Fibroblast of skin of abdomen (primary cell): ENCODE data around the gene TNK1.

ENCODE experiments used
- DNase-seq: peaks from one replicate; pipeline ENCODE4 v3.0.0-alpha.2; 2013

Gene TNK1

DNA sequence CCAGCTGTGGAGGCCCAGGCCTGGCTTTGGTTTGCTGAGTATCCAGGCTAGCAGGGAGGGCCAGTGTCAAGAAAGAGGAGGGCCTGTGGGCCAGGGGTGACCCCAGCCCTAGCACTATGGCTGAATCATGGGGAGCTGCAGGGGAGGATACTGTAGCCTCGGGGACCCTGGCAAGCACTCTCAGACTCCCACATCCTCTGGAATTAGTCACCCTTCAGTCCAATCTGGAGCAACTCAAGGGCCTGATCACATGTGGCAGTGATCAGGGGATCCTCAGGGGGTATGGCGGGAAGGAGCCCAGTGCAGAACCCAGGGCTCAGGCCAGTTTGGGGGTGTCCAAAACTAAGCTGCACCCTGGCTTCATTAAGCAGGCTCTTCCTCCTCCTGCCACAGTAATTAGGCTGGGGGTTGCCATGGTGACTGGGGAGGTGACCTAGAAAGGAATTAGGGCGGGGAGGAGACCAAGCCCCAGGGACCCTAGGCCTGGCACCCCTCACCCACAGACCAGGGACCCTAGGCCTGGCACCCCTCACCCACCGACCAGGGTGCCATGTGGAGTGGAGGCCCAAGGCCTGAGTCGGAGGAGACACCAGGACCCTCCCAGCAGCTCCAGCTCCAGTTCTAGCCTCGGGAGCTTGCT, 32.6 kb downstream of the TNK1 start:
- peak; percentile 41 for DNase-seq

DNA sequence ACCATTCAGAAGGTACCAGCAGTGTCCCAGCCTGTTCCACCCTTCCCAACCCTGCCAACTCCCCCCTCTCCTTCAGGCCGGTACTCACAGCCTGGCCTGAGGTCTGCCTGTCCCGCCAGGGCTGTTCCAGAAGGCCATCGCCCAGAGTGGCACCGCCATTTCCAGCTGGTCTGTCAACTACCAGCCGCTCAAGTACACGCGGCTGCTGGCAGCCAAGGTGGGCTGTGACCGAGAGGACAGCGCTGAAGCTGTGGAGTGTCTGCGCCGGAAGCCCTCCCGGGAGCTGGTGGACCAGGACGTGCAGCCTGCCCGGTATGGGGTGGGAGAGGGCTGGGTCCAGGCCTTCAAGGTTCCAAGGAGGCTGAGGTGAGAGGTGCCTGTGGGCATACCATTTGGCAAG, 33.9 kb downstream of the TNK1 start:
- DNase-seq, result no peak

DNA sequence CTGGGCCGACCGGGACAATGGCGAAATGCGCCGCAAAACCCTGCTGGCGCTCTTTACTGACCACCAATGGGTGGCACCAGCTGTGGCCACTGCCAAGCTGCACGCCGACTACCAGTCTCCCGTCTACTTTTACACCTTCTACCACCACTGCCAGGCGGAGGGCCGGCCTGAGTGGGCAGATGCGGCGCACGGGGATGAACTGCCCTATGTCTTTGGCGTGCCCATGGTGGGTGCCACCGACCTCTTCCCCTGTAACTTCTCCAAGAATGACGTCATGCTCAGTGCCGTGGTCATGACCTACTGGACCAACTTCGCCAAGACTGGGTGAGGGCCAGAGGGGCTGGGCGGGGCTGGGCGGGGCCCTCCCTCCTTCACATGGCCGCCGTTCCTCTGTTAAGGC, 34.9 kb downstream of the TNK1 start:
- no peak for DNase-seq

DNA sequence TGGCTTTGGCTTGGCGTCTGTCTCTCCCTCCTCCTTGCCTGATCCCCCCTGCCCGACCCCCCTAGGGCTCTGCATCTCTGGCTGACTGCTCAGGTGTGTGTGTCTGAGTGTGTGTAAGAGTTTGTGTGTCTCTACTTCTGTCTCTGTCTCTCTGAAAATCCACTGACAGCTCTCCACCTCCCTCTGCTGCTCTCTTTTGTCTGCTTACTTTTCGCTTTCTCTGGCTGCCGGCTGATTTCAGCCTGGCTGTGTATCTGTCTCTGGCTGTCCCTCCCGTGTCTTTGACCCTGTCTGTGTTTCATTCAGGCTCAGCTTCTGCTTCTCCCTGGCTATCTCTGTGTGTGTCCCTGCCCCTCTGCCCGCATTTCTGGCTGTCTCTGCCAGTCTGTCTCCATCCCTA, 35.4 kb downstream of the TNK1 start:
- DNase-seq, result no peak

DNA sequence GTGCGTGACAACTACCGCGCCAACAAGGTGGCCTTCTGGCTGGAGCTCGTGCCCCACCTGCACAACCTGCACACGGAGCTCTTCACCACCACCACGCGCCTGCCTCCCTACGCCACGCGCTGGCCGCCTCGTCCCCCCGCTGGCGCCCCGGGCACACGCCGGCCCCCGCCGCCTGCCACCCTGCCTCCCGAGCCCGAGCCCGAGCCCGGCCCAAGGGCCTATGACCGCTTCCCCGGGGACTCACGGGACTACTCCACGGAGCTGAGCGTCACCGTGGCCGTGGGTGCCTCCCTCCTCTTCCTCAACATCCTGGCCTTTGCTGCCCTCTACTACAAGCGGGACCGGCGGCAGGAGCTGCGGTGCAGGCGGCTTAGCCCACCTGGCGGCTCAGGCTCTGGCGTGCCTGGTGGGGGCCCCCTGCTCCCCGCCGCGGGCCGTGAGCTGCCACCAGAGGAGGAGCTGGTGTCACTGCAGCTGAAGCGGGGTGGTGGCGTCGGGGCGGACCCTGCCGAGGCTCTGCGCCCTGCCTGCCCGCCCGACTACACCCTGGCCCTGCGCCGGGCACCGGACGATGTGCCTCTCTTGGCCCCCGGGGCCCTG, 36.3 kb downstream of the TNK1 start:
- no peak for DNase-seq

DNA sequence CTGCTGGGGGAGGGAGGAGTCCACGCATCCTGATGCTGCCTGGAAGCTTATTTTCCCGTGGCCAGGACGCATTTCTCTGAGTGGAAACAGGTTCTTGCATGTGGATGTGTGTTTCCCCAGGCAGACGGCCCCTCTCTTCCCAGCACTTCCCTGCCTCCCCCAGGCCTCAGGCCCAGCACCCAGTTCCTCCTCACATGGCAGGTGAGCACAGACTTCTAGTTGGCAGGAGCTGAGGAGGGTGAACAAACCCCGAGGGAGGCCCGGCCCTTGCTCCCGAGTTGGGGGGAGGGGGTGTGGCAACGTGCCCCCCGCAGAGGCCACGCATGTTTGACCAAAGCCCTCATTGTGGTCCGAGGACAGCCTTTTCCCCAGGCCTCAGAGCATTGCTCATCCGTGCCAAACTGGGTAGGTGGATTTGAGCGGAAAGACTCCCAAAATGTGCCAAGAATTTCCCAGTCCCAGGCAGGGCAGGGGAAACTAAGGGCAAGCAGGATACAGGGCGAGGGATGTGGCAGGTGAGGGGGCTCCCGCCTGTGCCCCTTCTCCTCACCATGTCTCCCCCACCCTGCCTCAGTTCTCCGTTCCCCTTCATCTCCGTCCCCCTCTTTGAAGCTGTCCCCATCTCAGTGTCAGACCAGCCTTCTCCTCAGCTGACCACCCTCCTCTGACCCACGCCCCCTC, 37.7 kb downstream of the TNK1 start:
- no peak for DNase-seq

DNA sequence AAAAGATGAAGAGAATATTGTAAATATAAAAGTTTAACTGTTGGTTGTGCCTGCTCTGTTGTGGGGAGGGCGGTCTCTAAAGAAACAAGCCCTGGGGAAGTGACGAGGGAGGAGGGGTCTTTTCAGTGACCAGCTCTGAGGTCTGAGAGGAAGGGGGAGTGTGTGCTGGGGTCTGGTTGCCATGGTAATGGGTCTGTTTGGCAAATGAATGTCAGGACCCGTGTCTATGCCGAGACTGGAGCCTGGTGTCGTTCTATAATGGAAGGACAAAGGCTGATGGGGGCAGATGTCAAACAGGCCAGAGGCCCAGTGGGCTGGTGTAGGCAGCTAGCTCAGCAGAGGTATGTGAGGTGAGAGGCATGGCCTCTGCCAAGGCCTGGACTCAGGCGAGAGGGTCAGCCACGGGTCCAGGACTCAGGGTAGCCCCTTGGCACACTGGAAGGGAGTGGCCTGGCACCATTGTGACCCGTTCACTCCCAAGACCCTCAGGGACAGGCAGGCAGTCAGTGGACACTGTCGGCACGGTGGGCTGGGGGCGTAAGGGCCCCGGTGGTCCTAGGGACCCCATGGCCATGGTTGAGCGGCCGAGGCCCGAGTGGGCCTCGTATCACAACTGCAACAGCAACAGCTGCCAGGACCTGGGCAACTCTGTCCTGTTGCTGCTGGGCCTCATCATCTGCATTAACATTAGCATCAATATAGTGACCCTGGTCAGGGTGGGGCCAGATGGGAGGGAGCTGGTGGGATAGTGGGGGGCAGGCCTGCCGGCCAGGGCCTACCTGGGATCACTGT, 39.1 kb downstream of the TNK1 start, which contains the start of gene SPEM1:
TSS of gene SPEM1 (plus strand) at position 506 of the 792 bp plus-strand sequence. CDS start at position 567, 61 bp downstream.
- DNase-seq, result no peak

DNA sequence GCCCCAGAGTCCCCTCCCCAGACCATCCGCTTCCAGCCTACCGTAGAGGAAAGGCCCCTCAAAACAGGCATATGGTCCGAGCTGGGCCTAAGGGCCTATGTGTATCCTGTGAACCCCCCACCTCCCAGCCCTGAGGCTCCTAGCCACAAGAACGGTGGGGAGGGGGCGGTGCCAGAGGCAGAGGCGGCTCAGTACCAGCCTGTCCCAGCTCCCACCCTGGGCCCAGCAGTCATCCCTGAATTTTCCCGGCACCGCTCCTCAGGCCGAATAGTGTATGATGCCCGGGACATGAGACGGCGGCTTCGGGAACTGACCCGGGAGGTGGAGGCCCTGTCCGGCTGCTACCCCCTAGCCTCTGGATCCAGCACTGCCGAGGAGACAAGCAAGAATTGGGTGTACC, 40.3 kb downstream of the TNK1 start:
- DNase-seq, result no peak

DNA sequence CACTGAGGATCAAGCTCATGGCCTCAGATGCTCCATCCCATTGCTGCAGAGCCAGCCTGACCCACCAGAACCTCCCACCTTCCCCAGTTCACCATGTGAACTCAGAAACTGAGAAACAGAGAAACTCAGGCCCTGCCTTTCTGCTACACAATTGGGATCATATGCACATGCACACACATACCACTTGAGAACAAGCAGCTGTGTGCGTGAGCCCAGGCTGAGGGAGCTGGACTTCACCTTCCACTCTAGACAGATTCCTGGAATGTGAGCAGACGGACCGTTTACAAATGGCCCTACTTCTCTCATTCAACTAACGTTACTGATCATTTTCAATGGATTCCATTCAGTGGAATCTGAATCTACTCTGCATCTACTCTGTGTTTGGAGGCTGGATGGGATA, 42.8 kb downstream of the TNK1 start:
- no peak for DNase-seq

DNA sequence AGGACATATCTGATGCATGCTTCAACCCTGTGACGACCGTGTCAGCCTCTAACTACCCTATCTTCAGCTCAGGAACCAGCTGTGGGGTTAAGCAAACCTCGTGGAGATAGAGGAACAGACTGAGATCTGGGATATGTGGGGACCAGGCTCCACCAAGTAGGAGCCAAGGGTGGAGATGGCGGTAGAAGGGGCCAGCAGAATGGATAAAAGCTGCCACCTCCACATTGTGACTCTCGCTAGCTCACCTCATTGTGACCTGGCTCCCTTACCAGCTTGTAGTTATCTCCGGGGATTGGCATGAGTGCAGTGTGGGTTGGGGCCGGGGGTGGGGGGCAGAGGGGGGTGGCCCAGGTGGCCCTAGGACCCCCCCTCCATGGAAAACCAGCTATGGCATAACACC, 44.4 kb downstream of the TNK1 start, which contains the start of gene SPEM2:
TSS of gene SPEM2 (plus strand) at position 301 of the 400 bp plus-strand sequence. CDS start at position 374, 73 bp downstream.
- no peak for DNase-seq

DNA sequence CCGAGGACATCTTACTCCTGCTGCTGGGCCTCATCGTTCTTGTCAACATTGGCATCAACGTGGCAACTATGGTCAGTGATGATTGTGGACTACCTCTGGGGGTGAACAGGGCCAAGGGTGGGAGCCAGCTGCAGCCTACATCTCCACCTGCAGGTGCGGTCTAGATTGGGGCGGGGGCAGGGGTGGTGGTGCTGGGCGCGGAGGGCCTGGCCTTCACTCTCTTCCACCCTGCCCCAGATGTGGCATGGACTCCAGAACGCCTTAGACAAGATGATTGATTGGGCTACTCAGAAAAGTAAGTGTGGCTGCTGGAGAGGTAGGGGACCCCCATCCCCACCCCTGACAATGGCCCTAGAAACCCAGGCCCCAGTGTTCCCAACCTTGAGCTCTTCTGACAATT, 44.9 kb downstream of the TNK1 start:
- DNase-seq, result no peak

DNA sequence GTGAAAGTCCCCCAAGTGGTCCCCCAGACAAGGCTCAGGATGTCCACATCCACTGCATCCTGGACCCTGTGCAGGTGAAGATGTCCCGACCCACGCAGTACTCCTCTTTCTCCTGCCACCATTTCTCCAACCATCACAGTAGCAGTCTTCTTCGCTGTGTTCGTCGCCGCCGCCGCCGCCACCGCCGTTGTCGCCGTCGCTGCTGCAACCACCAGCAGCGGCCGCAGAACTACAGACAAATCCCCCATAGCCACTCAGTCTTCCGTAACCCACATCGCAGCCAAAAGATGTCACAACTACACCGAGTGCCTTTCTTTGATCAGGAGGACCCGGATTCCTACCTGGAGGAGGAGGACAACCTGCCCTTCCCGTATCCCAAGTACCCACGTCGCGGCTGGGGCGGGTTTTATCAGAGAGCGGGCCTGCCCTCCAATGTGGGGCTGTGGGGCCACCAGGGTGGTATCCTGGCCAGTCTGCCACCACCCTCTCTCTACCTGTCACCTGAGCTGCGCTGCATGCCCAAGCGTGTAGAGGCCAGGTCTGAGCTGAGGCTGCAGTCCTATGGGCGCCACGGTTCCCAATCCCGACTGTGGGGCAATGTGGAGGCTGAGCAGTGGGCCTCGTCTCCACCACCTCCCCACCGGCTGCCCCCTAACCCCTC, 45.4 kb downstream of the TNK1 start:
- no peak for DNase-seq

DNA sequence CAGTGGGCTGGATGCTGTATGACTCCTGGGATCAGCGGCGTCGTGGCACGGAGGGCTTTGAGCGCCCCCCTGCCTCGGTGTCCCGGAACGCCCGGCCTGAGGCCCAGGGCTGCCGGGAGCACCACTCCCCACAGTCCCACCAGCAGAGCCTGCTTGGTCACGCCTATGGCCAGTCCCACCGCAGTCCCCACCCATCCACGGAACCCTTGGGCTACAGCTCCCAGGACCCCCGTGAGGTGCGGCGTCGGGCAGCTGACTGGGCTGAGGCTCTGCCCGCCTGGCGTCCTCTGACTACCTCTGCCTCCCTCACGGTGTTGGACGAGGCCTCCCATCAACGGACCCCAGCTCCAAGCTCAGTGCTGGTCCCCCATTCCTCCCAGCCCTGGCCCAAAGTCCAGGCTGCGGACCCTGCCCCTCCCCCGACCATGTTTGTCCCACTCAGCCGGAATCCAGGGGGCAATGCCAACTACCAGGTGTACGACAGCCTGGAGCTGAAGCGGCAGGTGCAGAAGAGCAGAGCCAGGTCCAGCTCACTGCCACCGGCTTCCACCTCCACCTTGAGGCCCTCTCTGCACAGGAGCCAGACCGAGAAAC, 46.1 kb downstream of the TNK1 start:
- DNase-seq, result no peak

DNA sequence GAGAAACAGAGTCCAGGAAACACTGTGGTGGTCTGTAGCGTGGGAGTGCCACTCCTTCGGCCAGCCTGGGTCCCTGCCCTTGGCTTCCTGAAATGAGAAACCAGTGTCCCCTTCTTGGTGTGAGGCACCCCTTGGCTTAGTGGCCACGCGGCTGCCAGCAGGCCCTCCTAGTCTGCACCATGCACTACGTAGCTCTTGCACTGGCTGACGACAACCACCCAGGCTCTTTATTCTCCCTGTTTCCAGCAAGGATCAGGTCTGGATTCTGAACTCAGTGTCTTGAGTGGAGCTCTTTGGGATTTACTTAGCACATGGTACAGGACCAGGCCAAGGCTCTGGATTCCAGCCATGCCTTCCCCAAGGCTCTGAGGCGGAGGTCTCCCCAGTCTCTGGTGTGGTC, 46.7 kb downstream of the TNK1 start:
- DNase-seq, result no peak

DNA sequence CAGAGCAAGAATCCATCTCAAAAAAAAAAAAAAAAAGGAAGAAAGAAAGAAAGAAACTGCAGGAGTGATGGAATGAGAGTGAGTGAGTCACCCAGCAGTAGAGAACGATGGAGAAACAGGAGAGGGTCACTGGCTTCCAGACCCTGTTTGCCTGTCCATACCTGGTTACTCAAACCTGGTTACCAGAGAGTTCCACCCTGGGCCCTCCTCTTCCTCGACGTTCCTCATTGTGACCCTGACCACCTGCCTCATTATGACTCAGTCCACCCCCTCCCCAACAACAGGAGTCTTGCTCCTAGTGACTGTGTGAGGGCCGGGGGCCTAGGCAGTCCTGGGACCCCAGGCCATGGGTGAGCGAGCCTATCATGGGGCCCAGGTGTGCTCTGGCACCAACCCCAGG, 47.7 kb downstream of the TNK1 start, which contains the start of gene SPEM3:
TSS of gene SPEM3 (plus strand) at position 301 of the 400 bp plus-strand sequence. CDS start at position 347, 46 bp downstream.
- DNase-seq, result no peak

DNA sequence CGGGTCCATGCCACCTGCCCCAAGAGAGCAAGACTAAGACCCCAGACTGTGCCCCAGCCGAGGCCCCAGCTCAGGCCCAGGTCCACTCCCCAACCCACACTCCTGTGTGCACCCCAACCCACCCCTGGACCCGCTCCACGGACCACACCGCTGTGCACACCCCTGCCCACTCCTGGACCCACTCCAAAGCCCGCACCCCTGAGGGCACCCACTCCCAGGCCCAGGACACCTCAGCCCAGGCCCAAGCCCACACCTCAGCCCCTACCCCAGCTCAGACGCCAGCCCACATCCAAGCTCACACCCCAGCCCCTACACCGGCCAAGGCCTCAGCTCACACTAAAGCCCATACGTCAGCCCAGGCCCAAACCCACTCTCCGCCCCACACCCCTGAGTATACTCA, 48.8 kb downstream of the TNK1 start:
- no peak for DNase-seq

DNA sequence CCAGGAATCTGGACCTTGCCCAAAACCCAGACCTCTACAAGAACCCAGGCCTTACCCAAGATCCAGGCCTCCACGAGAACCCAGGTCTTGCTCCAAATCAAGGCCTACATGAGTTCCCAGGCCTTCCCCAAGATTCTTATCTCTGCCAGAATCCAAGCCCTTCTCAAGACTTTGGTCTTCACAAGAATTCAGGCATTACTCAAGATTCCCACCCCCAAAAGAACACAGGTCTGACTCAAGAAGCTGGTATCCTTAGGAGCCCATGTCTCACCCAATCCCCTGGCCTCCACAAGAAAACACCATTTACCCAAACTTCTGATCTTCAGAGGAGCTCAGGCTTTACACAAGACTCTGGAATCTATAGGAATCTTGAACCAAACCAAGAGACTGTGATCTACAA, 50.3 kb downstream of the TNK1 start:
- peak; percentile 20 for DNase-seq

DNA sequence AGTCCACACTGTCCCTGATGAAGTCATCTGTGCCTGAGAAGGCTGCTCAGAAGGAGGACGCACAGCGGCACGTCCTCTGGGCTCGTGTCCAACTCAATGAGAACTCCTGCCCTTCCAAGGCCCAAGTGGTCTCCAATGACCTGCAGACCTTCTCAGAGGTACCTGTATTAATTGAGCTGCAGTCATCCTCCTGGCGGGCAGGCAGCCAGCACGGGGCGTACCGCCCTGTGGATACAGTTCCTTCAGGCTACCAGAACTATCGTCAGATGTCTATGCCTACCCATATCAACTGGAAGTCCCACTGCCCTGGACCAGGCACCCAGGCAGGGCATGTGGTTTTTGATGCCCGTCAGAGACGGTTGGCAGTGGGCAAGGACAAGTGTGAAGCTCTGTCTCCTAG, 51.4 kb downstream of the TNK1 start:
- DNase-seq, result no peak

DNA sequence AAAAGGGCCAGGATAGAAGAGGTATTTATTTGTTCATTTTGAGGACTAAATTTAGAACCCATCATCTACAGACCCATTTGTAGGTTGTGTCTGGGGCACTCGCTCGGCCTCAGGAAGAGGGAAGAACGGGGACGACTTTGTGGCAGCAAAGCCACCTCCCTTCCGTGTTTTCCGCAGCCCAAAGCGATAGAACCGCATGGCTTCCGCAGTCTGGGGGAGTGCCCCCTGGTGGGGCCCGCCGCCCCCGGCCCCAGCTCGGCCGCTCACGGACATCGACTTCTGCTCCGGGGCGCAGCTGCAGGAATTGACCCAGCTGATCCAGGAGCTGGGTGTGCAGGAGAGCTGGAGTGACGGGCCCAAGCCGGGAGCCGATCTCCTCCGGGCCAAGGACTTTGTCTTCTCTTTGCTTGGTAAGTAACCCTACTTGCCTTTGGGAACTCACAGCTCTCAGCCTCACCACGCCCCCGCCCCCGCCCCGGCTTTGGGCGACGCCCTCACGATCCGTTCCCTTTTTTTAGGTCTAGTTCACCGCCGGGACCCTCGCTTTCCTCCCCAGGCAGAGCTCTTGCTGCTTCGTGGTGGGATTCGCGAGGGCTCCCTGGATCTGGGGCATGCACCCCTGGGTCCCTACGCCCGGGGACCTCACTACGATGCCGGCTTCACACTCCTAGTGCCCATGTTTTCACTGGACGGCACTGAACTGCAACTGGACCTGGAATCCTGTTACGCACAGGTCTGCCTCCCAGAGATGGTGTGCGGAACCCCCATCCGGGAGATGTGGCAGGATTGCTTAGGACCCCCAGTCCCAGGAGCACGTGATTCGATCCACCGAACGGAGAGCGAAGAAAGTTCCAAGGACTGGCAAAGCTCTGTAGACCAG, 55.0 kb downstream of the TNK1 start:
- peak; percentile 11 for DNase-seq

DNA sequence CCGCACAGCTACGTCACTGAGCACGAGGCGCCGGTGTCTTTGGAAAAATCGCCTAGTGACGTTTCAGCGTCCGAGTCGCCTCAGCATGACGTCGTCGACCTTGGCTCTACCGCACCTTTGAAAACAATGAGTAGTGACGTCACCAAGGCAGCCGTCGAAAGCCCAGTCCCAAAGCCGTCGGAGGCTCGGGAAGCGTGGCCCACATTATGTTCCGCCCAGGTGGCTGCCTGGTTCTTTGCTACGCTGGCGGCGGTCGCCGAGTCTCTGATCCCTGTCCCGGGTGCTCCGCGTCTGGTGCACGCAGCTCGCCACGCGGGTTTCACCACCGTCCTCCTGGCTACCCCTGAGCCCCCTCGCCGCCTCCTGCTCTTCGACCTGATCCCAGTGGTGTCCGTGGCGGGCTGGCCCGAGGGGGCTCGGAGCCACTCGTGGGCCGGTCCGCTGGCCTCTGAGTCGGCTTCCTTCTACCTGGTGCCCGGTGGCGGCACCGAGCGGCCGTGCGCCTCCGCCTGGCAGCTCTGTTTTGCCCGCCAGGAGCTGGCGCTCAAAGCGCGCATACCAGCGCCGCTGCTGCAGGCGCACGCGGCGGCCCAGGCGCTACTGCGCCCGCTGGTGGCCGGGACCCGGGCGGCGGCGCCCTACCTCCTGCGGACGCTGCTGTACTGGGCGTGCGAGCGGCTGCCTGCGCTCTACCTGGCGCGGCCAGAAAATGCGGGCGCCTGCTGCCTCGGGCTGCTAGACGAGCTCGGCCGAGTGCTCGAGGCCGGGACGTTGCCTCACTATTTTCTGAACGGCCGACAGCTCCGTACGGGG, 55.9 kb downstream of the TNK1 start:
- peak; percentile 65 for DNase-seq
